Measurements from ENCODE around the gene CEACAM8.
"Not testable (repeated sequence)": the region's sequence is repeated elsewhere in the genome, so short reads cannot be mapped to it uniquely, and the experiment has no call there.

CEACAM8 gene

DNA sequence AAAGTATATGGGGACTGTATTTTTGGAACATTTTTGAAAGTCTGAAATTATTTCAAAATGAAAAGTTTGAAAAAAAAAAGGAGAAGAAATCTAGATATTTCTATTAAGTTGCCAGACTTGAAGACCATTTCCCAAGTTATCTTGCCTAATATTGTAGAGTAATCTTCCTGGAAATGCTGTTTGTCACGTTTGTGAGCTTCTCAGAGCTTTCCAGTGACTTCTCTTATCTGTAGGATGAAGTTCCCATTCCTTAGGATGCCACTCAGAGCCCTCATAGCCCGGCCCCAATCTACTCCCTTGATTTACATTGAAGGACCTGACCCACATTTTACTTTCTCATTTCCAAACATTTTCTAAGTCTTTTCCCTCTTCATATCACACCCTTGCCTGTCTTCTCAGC, 23.6 kb downstream of the CEACAM8 start:
- DNase-seq: no peak

DNA sequence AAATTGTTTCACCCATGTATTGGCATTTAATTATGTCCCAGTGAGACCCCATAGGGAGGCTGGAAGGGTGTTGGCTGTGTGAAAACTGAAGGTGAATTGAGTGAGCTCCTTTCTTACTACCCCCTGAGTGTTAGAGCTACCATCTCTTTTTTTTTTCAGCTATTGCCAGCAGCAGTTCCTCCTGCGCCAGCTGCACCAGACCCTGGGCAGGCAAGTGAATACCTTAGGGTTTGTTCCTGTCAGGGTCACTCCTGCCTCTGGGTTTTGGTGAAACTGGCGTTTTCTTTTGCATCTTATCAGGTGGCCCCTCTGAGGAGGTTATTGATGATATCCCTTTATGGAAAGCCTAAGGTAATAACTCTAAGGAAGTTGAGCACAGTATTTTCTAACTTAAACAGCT, 25.5 kb downstream of the CEACAM8 start:
- no peak for DNase-seq

DNA sequence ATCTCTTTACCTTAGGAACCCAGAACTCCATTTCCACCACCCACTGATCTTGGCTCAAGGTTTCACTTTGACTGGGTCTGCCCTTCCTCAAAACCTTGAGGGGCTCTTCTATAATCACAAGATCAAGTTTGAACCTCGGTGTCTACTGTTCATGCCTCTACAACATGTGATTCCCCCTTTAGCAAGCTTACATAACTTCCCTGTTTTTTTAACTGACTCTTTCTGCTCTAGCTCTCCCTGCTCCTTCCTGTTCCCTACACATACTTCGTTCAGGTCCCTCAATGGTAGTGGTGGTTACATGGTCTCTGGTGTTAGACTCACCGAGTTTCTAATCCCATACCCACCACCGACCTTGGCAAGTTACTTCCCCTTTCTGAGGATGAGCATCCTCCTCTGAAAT, 26.7 kb downstream of the CEACAM8 start:
- DNase-seq: no peak

DNA sequence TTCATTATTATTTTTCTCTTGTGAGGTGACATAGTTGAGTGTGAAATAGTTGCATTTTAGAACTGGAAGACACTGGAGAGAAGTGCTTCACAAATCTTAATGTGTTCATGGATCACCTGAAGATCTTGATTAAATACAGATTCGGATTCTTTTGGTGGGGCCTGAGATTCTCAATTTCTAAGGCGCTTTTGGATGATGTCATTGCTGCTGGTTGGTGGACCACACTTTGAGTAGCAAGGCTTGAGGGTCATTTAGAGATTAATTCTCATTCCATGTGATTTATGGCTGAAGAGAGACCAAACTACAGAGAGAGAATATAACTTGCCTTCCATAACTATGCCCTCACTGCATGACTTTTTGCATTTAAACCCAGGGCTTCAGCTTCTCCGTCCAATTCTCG, 27.2 kb downstream of the CEACAM8 start:
- no peak for DNase-seq

DNA sequence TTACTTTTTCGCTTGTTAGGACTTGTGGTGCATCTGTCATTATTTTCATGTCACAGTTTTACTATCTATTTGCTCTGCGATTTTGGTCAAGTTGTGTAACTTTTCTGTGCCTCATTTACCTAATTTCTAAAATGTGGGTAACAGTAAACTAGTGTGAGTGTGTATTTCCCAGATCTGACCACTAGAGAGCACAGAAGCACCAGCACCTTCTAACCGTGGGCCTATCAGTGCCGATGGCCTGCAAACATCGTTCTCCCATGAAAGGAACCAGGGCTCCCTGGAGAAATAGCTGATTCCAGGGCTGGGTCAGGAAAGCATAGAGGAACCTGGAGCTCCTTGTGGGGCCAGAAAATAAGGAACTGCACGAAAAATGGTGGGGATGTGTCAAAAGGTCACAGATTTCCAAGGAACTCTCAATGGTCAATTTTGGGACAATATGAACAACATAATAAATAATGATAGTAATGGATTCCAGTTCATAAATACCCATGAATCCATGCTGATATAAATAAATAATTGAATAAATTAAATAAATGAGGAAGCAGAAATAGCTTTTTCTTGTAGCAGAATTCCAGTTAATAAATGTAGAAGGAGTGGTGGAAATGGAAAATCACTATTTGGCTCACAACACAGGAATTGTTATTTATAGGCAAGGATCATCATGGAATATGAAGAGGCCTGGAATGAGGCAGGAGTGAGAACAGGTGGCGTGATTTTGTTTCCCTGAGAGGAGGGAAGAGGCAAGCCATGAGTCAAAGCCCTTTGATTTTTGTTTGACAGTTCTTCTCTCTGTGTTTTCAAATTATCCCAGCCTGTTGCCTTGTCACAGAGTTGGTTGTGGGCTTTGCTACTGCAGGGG, 31.1 kb downstream of the CEACAM8 start:
- DNase-seq: no peak

DNA sequence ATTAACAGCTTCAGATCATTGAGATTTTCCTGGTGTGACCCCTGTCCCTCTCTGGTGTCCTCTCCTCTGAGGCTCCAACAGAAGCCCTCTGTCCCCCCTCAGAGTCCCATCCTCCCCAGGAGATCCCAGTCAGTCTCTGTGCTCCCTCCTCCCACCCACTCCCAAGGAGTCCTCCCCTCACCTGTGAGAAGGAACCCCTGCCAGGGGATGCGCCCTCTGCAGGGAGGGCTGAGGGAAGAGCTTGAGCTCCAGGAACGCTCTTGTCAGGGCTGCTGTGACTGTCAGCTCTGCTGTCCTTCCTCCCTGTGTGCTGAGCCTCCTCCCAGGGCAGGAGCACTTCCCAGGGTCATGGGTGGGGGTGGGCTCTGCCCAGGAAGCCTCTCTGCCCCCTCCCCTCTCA, 33.2 kb downstream of the CEACAM8 start:
- no peak for DNase-seq

DNA sequence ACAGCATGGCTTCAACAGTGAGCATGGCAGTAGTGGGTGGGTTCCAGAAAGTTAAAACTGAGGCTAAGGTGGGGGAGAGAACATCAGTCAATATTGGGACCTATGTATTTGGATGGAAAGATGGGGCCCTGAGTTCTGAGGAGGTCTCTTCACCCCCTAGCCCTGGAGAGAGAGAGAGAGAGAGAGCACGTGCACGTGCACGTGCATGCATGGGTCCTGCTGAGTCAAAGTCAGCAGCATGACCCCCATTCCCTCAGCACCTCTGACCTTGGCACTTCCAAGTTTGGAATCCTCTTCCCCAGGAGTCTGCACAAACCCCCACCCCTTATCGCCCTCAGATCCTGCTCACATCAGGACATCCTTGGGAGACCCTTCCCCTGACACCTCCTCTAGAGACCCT, 34.0 kb downstream of the CEACAM8 start:
- no peak for DNase-seq

DNA sequence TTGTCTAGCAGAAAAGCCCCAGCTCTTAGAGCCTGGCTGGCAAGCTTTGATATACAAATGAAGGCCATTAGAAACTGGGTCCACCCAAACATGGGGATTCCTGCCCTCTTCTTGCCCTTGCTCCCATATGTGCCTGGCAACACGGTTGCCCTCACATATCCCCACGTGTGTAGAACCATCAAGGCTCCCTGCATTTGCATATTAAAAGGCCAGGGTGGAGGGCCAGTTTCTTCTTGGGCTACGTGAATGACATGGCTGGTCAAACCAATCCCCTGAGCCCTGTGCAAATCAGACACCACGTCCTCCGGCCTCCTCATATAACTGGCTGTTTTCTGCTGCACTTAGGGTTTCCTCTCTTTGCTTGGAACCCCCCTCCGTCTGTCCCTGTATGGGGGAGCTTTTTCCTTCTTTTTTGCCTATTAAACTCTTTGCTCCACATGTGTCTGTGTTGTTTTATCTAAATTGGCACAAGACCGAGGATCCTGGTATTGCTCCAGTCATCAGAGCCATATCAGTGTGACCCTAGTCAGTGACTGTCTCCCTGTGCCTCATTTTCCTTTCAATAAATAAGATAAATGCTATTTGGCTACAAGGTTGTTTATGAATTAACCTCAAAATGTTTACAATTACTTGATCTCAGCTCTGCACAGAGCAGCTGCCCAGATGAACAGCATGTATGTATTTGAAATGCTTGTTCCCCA, 36.1 kb downstream of the CEACAM8 start:
- no peak for DNase-seq

DNA sequence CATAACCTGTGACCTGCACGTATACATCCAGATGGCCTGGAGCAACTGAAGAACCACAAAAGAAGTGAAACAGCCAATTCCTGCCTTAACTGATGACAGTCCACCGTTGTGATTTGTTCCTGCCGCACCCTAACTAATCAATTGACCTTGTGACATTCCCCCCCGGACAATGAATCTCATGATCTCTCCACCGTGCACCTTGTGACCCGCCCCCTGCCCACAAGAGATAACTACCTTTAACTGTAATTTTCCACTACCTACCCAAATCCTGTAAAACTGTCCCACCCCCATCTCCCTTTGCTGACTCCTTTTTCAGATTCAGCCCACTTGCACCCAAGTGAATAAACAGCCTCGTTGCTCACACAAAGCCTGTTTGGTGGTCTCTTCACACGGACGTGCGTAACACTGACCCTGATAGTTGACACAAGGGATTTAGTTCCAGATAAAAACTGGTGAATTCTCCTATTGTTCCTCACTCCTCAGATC, 37.3 kb downstream of the CEACAM8 start:
- DNase-seq: not testable (repeated sequence)

DNA sequence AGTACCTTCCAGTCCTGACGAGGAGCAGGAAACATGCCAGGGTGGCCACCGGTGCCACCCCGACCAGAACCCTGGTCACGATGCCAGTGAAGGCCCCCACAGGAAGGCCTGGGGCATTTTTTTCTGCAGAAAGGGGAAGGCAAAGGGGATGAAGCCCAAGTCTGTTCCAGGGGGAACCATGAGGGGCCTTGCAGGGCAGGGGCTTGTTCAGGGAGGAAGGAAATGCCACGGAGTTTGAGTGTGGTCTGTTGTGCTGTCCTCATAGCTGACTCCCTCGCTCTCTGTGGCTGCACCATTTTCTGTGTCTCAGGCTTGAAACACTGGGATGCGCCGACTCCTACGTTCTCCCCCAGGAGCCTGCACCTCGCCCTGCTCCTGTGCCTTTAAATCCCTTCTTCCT, 38.9 kb downstream of the CEACAM8 start:
- no peak for DNase-seq

DNA sequence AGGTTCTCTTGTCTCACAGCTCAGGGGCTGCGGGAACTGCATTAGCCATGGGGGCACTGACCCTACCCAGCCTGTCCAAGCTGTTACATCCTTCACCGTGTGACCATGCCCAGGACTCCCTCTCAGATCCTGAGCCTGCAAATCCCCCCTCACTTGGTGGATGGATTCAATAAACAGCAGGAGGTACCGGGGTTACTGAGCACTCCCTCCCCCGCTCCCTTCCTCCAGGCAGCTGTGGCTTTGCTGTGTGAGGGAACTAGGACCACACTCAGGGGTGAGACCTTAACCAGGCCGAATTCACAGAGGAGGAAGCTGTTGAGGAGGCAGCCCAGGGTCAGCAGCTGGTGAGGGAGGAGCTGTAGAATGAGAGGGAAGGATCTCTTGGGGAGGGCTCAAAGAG, 39.4 kb downstream of the CEACAM8 start:
- no peak for DNase-seq

DNA sequence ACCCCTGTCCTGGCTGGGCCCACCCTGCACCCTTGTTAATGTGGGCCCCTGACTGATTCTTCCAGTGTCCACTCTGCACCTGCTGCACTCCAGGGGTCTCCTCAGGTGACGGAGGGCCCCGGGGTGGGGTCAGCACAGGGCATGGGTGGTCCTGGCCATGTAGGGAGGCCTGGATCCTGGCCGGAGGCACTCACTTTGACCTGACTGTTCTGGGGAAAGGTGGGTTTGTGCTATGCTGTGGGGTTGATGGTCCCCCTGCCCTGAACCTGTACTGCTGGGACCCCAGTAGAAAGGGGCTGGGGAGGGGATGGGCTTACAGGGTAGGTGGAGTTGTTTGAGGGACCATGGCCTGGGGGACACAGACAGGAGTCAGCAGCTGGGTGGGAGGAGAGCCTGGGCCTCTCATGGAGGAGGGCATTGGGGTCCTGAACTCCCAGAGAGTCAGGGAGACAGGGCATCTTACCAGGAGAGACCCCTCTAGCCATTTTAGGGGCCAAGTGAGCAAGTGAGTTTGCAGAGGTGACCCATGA, 40.6 kb downstream of the CEACAM8 start:
- no peak for DNase-seq

DNA sequence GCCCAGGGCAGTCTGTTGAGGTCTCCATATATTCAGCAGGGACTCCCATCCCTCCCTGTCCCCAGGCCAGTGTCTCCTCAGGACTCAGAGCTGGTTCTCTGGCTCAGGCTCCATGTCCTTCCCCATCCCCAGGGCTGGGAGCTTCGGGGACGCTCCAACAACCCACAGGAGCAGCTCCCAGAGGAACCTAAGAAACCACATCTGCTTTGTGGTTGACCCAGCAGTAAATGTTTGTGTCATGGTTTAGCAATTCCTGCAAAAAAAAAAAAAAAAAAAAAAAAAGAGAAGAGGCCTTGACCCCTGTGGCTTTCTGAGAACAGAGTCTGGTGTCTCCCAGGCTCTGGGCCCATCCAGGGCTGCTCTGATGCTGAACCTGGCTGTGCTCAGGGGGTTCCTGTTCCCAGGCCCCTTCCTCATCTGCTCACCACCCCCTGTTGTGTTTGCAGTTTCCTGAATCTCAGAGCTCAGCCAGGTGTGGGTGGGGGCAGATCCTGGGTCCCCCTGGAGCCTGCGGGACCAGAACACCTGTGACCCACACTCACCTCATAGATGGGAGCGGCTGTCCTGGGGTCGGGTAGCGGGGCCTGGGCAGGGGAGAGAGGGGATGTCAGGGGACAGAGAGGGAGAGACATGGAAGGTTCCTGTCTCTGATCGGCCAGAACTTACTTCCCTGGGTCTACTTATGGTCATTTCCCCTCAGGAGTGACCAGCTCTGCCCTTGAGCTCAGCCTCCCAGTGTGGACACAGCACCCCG, 41.3 kb downstream of the CEACAM8 start:
- no peak for DNase-seq

DNA sequence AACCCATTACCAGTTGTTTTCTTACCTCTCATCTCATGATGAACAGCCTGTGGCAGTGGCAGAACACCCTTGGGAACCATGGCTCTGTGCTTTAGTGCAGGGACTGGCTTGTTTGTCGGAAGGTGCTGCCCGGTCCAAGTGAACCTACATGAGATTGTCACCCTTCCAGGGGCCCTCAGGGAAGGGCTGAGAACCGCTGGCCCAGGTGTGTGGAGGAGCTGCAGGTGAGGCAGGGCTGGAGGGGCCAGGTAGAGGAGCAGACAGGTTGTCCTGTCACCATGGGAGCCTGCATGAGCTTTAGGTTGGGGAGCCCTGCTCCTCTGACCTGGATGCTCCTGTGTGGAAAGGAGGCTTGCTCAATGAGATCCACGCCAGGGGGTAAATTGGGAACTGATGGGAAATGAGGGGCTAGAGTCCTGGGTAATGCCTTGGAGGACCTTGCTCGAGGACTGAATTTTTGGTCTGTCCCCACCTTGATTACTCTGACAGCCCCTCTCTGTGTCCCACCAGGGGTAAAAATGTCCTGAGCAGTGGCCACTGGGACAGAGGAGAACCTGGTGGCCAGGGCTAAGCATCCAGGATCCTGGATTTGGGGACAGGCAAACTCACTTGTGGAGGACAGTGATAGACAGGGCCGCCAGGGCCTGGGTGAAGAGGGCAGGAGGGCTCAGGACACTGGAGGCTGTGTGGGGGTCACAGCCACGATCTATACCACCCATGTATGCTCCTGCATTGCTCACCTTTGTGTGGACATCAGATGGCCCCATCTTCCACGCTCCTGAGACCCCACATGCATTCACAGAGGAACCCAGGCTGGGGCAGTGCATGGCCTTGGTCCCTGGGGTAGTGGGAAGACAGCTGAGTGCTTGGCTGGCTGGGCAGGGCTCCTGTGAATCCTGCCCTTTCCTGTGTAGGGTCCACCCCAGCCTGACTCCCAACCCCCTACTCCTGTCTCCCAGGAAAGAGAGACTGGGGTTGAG, 42.3 kb downstream of the CEACAM8 start:
- no peak for DNase-seq

DNA sequence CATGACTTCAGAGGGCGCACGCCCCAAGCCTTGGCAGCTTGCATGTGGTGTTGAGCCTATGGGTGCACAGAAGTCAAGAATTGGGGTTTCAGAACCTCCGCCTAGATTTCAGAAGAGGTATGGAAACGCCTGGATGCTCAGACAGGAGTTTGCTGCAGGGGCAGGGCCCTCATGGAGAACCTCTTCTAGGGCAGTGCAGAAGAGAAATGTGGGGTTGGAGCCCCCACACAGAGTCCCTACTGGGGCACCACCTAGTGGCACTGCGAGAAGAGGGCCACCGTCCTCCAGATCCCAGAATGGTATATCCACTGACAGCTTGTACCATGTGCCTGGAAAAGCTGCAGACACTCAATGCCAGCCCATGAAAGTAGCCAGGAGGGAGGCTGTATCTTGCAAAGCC, 44.2 kb downstream of the CEACAM8 start:
- not testable (repeated sequence) for DNase-seq

DNA sequence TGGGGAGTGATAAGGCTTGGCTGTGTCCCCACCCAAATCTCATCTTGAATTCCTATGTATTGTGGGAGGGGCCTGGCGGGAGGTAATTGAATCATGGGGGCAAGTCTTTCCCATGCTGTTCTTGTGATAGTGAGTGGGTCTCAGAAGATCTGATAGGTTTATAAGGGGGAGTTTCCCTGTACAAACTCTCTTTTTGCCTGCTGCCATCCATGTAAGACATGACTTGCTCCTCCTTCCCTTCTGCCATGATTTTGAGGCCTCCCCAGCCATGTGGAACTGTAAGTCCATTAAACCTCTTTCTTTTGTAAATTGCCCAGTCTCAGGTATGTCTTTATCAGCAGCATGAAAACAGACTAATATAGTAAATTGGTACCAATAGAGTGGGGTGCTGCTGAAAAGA, 45.7 kb downstream of the CEACAM8 start:
- DNase-seq: not testable (repeated sequence)

DNA sequence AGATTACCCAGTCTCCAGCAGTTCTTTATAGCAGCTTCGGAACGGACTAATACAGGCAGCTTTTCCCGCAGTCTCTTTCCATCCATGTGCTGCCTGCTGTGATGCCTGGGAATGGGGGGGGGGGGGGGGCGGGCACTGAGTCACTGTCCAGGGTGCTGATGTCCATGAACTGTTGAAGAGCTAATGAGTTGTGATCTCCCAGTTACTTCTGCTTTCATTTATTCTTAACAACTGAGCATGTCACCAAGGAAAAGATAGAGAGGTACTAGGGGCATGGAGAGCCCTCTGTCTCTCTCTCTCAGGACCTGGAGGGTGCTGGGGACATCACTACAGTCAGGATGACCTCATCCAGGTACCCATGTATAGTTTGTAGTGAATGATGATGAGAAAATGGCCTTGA, 46.2 kb downstream of the CEACAM8 start:
- DNase-seq: no peak

DNA sequence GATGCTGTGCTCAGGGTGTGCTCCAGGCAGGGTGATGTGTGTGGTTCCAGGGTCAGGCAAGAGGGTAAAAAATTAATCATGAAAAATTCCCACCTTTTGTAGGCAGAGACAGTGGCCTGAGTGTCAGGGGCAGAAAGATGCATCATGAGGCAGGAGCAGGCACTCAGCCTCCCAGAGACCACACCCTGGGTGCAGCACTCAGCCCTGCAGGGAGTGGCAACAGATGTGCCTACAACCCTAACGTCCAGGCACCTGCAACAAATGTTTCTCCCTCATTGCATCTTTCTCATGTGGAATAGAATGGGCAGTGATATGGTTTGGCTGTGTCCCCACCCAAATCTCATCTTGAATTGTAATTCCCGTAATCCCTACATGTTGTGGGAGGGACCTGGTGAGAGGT, 46.8 kb downstream of the CEACAM8 start:
- DNase-seq: no peak

DNA sequence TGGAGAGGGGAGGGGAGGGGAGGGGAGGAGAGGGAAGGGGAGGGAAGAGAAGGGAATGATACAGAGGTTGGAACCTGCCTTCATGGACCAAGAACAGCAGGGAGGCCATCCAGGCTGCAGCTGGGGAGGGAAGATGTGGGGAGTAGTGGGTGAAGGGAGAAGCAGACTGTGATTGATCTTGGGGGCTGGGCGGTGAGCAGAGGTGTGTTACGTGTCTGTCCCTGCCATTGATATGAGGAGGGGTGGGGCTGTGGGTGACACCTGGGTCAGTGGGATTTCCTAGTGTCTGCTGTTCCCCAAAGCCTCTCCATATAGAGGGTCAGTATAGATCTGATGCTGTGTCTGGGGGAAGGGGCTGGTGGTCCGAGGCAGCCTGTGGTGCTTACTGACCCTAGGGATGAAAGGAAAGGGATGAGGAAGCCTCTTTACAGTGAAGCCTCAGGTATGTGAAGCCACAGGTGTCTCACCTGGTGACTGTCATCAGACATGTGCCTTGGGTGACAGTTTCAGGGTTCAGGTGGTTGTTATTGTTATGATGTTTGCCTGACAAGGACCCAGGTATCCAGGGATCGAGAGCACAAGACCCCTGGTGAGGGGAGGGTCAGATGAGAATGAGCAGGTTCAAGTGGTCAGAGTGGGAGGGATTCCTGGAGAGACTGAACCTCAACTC, 47.8 kb downstream of the CEACAM8 start:
- DNase-seq: no peak

DNA sequence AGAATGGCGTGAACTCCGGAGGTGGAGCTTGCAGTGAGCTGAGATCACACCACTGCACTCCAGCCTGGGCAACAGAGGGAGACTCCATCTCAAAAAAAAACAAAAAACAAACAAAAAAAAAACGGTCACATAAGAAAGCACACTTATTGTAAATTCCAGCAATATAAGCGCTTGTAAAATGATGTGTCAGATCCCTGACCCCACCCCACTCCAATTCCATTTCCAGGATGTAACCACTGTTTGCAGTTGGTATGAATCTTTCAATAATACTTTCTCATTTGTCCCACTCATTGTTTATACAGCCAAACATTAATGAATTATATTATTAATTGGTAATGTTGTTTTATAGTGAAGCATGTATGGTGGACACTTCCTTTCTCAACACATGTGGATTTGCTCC, 50.6 kb downstream of the CEACAM8 start:
- no peak for DNase-seq

DNA sequence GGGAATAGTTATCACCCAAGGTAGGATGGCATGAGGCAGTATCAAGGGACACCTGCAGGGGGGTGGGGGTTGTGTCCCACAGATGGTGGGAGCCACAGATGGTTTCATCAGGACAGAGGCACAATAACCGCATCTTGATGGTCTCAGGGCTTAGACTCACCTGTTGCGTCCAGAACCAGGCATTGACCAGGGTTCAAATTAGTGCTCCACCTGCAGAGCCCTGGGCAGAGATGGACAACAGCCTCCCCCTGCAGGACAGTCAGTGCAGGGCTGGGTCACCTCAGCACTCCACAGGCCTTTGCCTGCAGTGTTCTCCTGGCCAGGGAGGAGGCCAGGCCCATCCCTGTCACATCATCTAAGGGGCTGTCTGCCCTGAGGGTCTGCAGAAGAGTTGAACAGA, 51.9 kb downstream of the CEACAM8 start:
- no peak for DNase-seq

All from NCI-H1436 treated with DMSO at 0.1 percent for 48 hours (cell line).